HCT116 (cell line): ENCODE measurements around the gene MAST4. TPM values are rescaled to one million over a fixed set of nuclear protein-coding genes. Genes with fewer than 3 reads are reported as not detected.

ENCODE experiments used
- ATAC-seq: fragments of 200-7000 bp; cut with Tn5 transposase; 2 replicates; pipeline ENCODE4 v1.9.1; 2020; ENCODE audit warnings: mild to moderate bottlenecking, moderate library complexity
- BruUV-seq: library from RNA; stranded (reverse); fragments of 400-500 nt; replicated peaks from 2 replicates; lab custom pipeline; 2021; lab: Mats Ljungman, UMichigan
- CTCF ChIA-PET: fragments of 300-600 bp; sonication (Branson Sonifier 250); formaldehyde crosslinking; loops from one replicate; lab custom pipeline; 2021; ENCODE audit warnings: antibody characterized with exemption; lab: Charles Lee
- POLR2A ChIA-PET: fragments of 300-600, 350-600 bp; sonication (Branson Sonifier 250); formaldehyde crosslinking; loops from one replicate; lab custom pipeline; 2021; ENCODE audit warnings: antibody characterized with exemption; lab: Charles Lee
- RAD21 ChIA-PET, 2 experiments: fragments of 300-600 bp; sonication (Branson Sonifier 250); formaldehyde crosslinking; loops; one replicate each; lab custom pipeline; 2023; ENCODE audit warnings: low total read pairs in 2 of 2; ENCODE audit not compliant: uncharacterized antibody in 2 of 2, unreplicated experiment in 2 of 2, low non-redundant PET in 1 of 2; lab: Charles Lee
- DNase-seq: peaks from one replicate; pipeline ENCODE4 v3.0.0-alpha.2; 2010; ENCODE audit warnings: low read depth, low spot score
- H2AFZ ChIP-seq: fragments of 200-600 bp; shearing (Covaris generic), sonication (generic); 2 replicates; pipeline ENCODE4 v1.6.1; 2017; ENCODE audit warnings: low read depth, mixed run types, mixed read lengths, antibody characterized with exemption, low read length; ENCODE audit not compliant: poor library complexity, severe bottlenecking
- H3K27ac ChIP-seq: 2 replicates; pipeline ENCODE4 v1.5.1; 2012; ENCODE audit warnings: low read depth, low read length
- H3K27me3 ChIP-seq: fragments of 200-600 bp; sonication (generic); 2 replicates; pipeline ENCODE4 v1.6.1; 2016; ENCODE audit warnings: mixed run types, low read length, mixed read lengths; ENCODE audit not compliant: insufficient read depth
- H3K36me3 ChIP-seq, 2 experiments: fragments of 200-500 bp in 1 of 2; fragments of 200-600 bp in 1 of 2; sonication (Bioruptor generic) in 1 of 2; sonication (generic) in 1 of 2; 2 replicates each; pipeline versions ENCODE4 v1.5.1 to v1.6.1; 2014 to 2016; ENCODE audit warnings: low read length in 2 of 2, inconsistent platforms in 1 of 2, mixed read lengths in 1 of 2, mixed run types in 1 of 2; ENCODE audit not compliant: insufficient read depth in 2 of 2, control insufficient read depth in 1 of 2
- H3K4me1 ChIP-seq, 2 experiments: fragments of 200-600 bp in 1 of 2; sonication (generic) in 1 of 2; 2 replicates each; pipeline versions ENCODE4 v1.5.1 to v1.6.1; 2012 to 2017; ENCODE audit warnings: low read length in 2 of 2, inconsistent platforms in 1 of 2, mild to moderate bottlenecking in 1 of 2, mixed read lengths in 1 of 2, mixed run types in 1 of 2, moderate library complexity in 1 of 2; ENCODE audit not compliant: insufficient read depth in 2 of 2, control insufficient read depth in 1 of 2
- H3K4me2 ChIP-seq: fragments of 200-600 bp; sonication (generic); 2 replicates; pipeline ENCODE4 v1.6.1; 2017; ENCODE audit warnings: mixed run types, low read length, mixed read lengths
- H3K4me3 ChIP-seq, 2 experiments: fragments of 200-600 bp in 1 of 2; sonication (generic) in 1 of 2; replicated peaks in 1 of 2; 2 replicates each; pipeline ENCODE4 v1.5.1; 2011 to 2016; ENCODE audit warnings: low read length in 2 of 2, control low read depth in 1 of 2, low read depth in 1 of 2, mild to moderate bottlenecking in 1 of 2, mixed read lengths in 1 of 2, mixed run types in 1 of 2
- H3K79me2 ChIP-seq: fragments of 200-600 bp; sonication (generic); 2 replicates; pipeline ENCODE4 v1.6.1; 2017; ENCODE audit warnings: mild to moderate bottlenecking, mixed run types, low read length, moderate library complexity, mixed read lengths; ENCODE audit not compliant: insufficient read depth
- H3K9ac ChIP-seq: fragments of 200-600 bp; sonication (generic); 2 replicates; pipeline ENCODE4 v1.6.1; 2016; ENCODE audit warnings: low read length, mixed read lengths
- H3K9me2 ChIP-seq: fragments of 200-600 bp; sonication (generic), shearing (Covaris generic); 2 replicates; pipeline ENCODE4 v1.6.1; 2017; ENCODE audit warnings: mixed run types, mild to moderate bottlenecking, moderate library complexity; ENCODE audit not compliant: insufficient read depth
- H3K9me3 ChIP-seq, 2 experiments: fragments of 200-500 bp in 1 of 2; fragments of 200-600 bp in 1 of 2; sonication (Bioruptor generic) in 1 of 2; sonication (generic) in 1 of 2; 2 replicates each; pipeline ENCODE4 v1.6.1; 2014 to 2017; ENCODE audit warnings: low read length in 2 of 2, mixed read lengths in 2 of 2, inconsistent platforms in 1 of 2, low read depth in 1 of 2, mild to moderate bottlenecking in 1 of 2, mixed run types in 1 of 2, moderate library complexity in 1 of 2; ENCODE audit not compliant: control insufficient read depth in 1 of 2, insufficient read depth in 1 of 2
- H4K20me1 ChIP-seq: fragments of 200-600 bp; sonication (generic), shearing (Covaris generic); 2 replicates; pipeline ENCODE4 v1.6.1; 2017; ENCODE audit warnings: mixed run types, mild to moderate bottlenecking, moderate library complexity; ENCODE audit not compliant: insufficient read depth
- CBX3 ChIP-seq: IDR thresholded peaks from 2 replicates; pipeline ENCODE4 v1.6.1; 2012; ENCODE audit warnings: low read depth
- CEBPB ChIP-seq: IDR thresholded peaks from 2 replicates; pipeline ENCODE4 v1.6.1; 2012; ENCODE audit warnings: low read depth
- EGR1 ChIP-seq: IDR thresholded peaks from 2 replicates; pipeline ENCODE4 v1.6.1; 2012; ENCODE audit warnings: low read depth
- ELF1 ChIP-seq: IDR thresholded peaks from 2 replicates; pipeline ENCODE4 v1.6.1; 2012; ENCODE audit warnings: low read depth, borderline replicate concordance
- EZH2 ChIP-seq: fragments of 200-600 bp; sonication (generic); IDR thresholded peaks from 2 replicates; pipeline ENCODE4 v1.6.1; 2017; ENCODE audit warnings: antibody characterized with exemption, mixed run types
- EZH2phosphoT487 ChIP-seq: fragments of 200-600 bp; IDR thresholded peaks from 2 replicates; pipeline ENCODE4 v1.6.1; 2018; ENCODE audit warnings: antibody characterized with exemption, borderline replicate concordance
- FOSL1 ChIP-seq: IDR thresholded peaks from 2 replicates; pipeline ENCODE4 v1.6.1; 2012; ENCODE audit warnings: low read depth
- JUND ChIP-seq: IDR thresholded peaks from 2 replicates; pipeline ENCODE4 v1.6.1; 2012
- POLR2A ChIP-seq: IDR thresholded peaks from 2 replicates; pipeline ENCODE4 v1.7.0; 2011; ENCODE audit warnings: borderline replicate concordance; ENCODE audit not compliant: insufficient read depth, insufficient read length; ENCODE audit errors: extremely low read depth
- POLR2AphosphoS5 ChIP-seq: IDR thresholded peaks from 2 replicates; pipeline ENCODE4 v1.6.1; 2011; ENCODE audit warnings: mild to moderate bottlenecking, low read depth, low read length, moderate library complexity
- SIN3A ChIP-seq: IDR thresholded peaks from 2 replicates; pipeline ENCODE4 v1.6.1; 2012; ENCODE audit warnings: low read depth
- SP1 ChIP-seq: IDR thresholded peaks from 2 replicates; pipeline ENCODE4 v1.6.1; 2012; ENCODE audit warnings: low read depth
- SRF ChIP-seq: IDR thresholded peaks from 2 replicates; pipeline ENCODE4 v1.6.1; 2012; ENCODE audit warnings: low read depth
- ZFX ChIP-seq: fragments of 450-650 bp; IDR thresholded peaks from 2 replicates; pipeline ENCODE4 v1.6.1; 2017
- intact Hi-C: fragments of 100-400 bp; cut with micrococcal nuclease; formaldehyde crosslinking; loops from 2 replicates; pipeline ENCODE4 v1.10.0; 2022
- total RNA-seq: library from RNA; stranded (reverse); gene quantifications from one replicate; pipeline ENCODE4 v1.2.1, GENCODE V29; 2021; ENCODE audit not compliant: unreplicated experiment
- TF ChIP-seq, protein P1 (sequence below), 3 experiments: fragments of 200-600 bp in 1 of 3; sonication (generic) in 1 of 3; IDR thresholded peaks in 2 of 3; conservative IDR thresholded peaks in 1 of 3; 2 replicates each; pipeline ENCODE4 v1.5.1; 2012 to 2017; ENCODE audit warnings: low read depth in 2 of 3, low read length in 2 of 3, antibody characterized with exemption in 1 of 3, borderline replicate concordance in 1 of 3, control low read depth in 1 of 3, mild to moderate bottlenecking in 1 of 3, mixed read lengths in 1 of 3, mixed run types in 1 of 3, moderate library complexity in 1 of 3; ENCODE audit not compliant: insufficient read depth in 1 of 3
- TF ChIP-seq, protein P2 (sequence below): IDR thresholded peaks from 2 replicates; pipeline ENCODE4 v1.6.1; 2012

Gene MAST4
- total RNA-seq, 1 experiment from 2014 or later = 1.1 TPM

DNA sequence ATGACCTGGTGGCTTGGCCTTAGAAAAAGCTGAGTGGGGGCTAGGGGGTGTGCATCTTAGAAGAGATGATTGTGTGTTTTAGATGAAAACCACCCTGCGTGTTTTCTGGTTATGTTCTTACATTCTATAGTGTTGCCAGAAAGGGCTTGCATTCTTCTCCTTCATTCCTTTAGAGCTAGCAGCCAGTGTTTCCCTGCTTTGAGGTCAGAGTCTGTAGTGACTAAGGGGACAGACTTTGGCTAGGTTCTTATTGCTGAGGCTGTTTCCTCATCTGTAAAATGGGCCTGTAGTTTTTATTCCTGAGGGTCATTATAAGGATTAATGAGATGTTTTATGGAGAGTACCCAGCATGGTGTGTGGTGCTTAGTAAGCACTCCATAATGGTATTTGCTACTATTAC lies 6.4 kb downstream of the MAST4 start:
- RAD21 ChIA-PET = no interaction called here
- Histone ChIP-seq H3K79me2 (no peaks in the 10 kb centered on the region), H3K27me3 (peaks cover 78% of the 10 kb centered on the region), H3K27ac (no peak overlapping the region), H3K9me3 (no peaks in the 10 kb centered on the region), H3K4me2 (no peak overlapping the region), H3K36me3 (no peaks in the 10 kb centered on the region), H4K20me1 (no peaks in the 10 kb centered on the region), H2AFZ (no peak overlapping the region), H3K4me3 (no peak overlapping the region), H3K9me2 (no peaks in the 10 kb centered on the region), H3K4me1 (no peaks in the 10 kb centered on the region), H3K9ac (no peak overlapping the region)
- DNase-seq = no peak
- intact Hi-C loops = no loop called here
- BruUV-seq = no TSS peak
- TF ChIP-seq, protein P1, sequence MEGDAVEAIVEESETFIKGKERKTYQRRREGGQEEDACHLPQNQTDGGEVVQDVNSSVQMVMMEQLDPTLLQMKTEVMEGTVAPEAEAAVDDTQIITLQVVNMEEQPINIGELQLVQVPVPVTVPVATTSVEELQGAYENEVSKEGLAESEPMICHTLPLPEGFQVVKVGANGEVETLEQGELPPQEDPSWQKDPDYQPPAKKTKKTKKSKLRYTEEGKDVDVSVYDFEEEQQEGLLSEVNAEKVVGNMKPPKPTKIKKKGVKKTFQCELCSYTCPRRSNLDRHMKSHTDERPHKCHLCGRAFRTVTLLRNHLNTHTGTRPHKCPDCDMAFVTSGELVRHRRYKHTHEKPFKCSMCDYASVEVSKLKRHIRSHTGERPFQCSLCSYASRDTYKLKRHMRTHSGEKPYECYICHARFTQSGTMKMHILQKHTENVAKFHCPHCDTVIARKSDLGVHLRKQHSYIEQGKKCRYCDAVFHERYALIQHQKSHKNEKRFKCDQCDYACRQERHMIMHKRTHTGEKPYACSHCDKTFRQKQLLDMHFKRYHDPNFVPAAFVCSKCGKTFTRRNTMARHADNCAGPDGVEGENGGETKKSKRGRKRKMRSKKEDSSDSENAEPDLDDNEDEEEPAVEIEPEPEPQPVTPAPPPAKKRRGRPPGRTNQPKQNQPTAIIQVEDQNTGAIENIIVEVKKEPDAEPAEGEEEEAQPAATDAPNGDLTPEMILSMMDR (IDR thresholded peaks at IDR 0.05 in 2 of 3, conservative IDR thresholded peaks at IDR 0.05 in 1 of 3; ENCODE audit: borderline replicate concordance in 1 of 3, insufficient read depth in 1 of 3, low read depth in 2 of 3, low read length in 2 of 3) = no peak
- TF ChIP-seq CBX3 = no peak
- TF ChIP-seq CEBPB = no peak
- TF ChIP-seq JUND = no peak
- no peak for TF ChIP-seq SIN3A
- no peak for TF ChIP-seq EZH2
- TF ChIP-seq, protein P2, sequence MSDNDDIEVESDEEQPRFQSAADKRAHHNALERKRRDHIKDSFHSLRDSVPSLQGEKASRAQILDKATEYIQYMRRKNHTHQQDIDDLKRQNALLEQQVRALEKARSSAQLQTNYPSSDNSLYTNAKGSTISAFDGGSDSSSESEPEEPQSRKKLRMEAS = no peak
- TF ChIP-seq POLR2AphosphoS5 = no peak
- TF ChIP-seq POLR2A = no peak
- TF ChIP-seq EZH2phosphoT487 = no peak
- no peak for TF ChIP-seq EGR1
- no peak for TF ChIP-seq SRF
- no peak for TF ChIP-seq SP1
- TF ChIP-seq ELF1 = no peak
- no peak for TF ChIP-seq ZFX
- no peak for TF ChIP-seq FOSL1
- CTCF ChIA-PET = no interaction called here
- POLR2A ChIA-PET = no interaction called here
- no peak for ATAC-seq
